Measurements from ENCODE around the gene RAI1.
"Not testable (repeated sequence)": the region's sequence is repeated elsewhere in the genome, so short reads cannot be mapped to it uniquely, and the experiment has no call there.

DNA sequence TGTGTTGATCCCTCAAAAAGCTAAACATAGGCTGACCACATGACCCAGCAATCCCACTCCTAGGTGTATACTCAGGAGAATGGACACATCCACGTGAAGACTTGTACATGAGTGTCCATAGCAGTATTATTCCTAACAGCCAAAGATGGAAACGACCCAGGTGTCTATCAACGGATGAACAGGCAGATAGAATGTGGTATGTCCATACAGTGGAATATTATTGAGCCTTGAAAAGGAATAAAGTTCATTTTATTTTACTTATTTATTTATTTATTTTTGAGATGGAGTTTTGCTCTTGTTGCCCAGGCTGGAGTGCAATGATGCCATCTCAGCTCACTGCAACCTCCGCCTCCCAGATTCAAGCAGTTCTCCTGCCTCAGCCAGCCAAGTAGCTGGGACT, 36.1 kb upstream of the RAI1 start:
- TF ChIP-seq, protein P1, sequence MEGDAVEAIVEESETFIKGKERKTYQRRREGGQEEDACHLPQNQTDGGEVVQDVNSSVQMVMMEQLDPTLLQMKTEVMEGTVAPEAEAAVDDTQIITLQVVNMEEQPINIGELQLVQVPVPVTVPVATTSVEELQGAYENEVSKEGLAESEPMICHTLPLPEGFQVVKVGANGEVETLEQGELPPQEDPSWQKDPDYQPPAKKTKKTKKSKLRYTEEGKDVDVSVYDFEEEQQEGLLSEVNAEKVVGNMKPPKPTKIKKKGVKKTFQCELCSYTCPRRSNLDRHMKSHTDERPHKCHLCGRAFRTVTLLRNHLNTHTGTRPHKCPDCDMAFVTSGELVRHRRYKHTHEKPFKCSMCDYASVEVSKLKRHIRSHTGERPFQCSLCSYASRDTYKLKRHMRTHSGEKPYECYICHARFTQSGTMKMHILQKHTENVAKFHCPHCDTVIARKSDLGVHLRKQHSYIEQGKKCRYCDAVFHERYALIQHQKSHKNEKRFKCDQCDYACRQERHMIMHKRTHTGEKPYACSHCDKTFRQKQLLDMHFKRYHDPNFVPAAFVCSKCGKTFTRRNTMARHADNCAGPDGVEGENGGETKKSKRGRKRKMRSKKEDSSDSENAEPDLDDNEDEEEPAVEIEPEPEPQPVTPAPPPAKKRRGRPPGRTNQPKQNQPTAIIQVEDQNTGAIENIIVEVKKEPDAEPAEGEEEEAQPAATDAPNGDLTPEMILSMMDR (IDR thresholded peaks at IDR 0.05) = not testable (repeated sequence)
- not testable (repeated sequence) for TF ChIP-seq POLR2A (IDR thresholded peaks at IDR 0.05)

Data from esophagus squamous epithelium (tissue), 4 donors.